HepG2 (cell line): ENCODE data around the gene FRMD4A. TPM values are rescaled to one million over a fixed set of nuclear protein-coding genes. Genes with fewer than 3 reads are reported as not detected.

Source experiments
- ATAC-seq: fragments of 200-7000 bp; cut with Tn5 transposase; 3 replicates; pipeline ENCODE4 v1.9.1; 2020; ENCODE audit warnings: mild to moderate bottlenecking, moderate library complexity
- BruUV-seq: library from RNA; stranded (reverse); fragments of 400-500 nt; replicated peaks from 2 replicates; lab custom pipeline; 2021; lab: Mats Ljungman, UMichigan
- CTCF ChIA-PET: fragments of 300-600 bp; formaldehyde crosslinking; extraction: SDS; loops from one replicate; lab custom pipeline; 2021; ENCODE audit warnings: low total read pairs, inconsistent platforms, low intra/inter-chr PET ratio; lab: Yijun Ruan, JAX
- POLR2A ChIA-PET: fragments of 350-600 bp; sonication (Branson Sonifier 250); formaldehyde crosslinking; loops from one replicate; lab custom pipeline; 2020; ENCODE audit warnings: antibody characterized with exemption, inconsistent platforms; lab: Yijun Ruan, JAX
- DNase-seq: peaks from one replicate; pipeline ENCODE4 v3.0.0-alpha.2; 2015; ENCODE audit warnings: low spot score
- FAIRE-seq: peaks from 3 replicates; lab custom pipeline; 2011; peaks lifted over from hg19 to GRCh38; lab: Jason Lieb, UNC
- H2AFZ ChIP-seq: one replicate; pipeline ENCODE4 v1.6.1; 2011; ENCODE audit warnings: low read length, inconsistent platforms
- H3K27ac ChIP-seq: fragments of 300-600 bp; 3 replicates; pipeline ENCODE4 v1.8.0; 2011; ENCODE audit warnings: mixed run types, mild to moderate bottlenecking, mixed read lengths, low read length, inconsistent platforms; ENCODE audit not compliant: insufficient read depth; ENCODE audit errors: extremely low read length
- H3K27me3 ChIP-seq, 2 experiments: fragments of 200-600 bp in 1 of 2; 2 replicates in 1 of 2; 3 replicates in 1 of 2; pipeline versions ENCODE4 v1.6.0 to v1.8.0; 2011; ENCODE audit warnings: low read length in 2 of 2, mild to moderate bottlenecking in 2 of 2, moderate library complexity in 2 of 2, inconsistent platforms in 1 of 2; ENCODE audit not compliant: insufficient read depth in 2 of 2, control insufficient read depth in 1 of 2
- H3K36me3 ChIP-seq, 2 experiments: fragments of 200-600 bp in 1 of 2; replicated peaks in 1 of 2; 2 replicates in 1 of 2; 3 replicates in 1 of 2; pipeline versions ENCODE4 v1.5.1 to v1.8.0; 2011; ENCODE audit warnings: low read length in 2 of 2, inconsistent platforms in 1 of 2; ENCODE audit not compliant: insufficient read depth in 2 of 2, control insufficient read depth in 1 of 2
- H3K4me1 ChIP-seq: 2 replicates; pipeline ENCODE4 v1.5.1; 2012; ENCODE audit warnings: low read length, inconsistent platforms; ENCODE audit not compliant: insufficient read depth
- H3K4me2 ChIP-seq: 2 replicates; pipeline ENCODE4 v1.6.0; 2011; ENCODE audit warnings: low read depth, low read length, inconsistent platforms
- H3K4me3 ChIP-seq, 3 experiments: fragments of 200-600 bp in 1 of 3; sonication (generic), shearing (Covaris generic) in 1 of 3; replicated peaks in 1 of 3; 2 replicates each; pipeline ENCODE4 v1.5.1; 2011 to 2016; ENCODE audit warnings: low read length in 3 of 3, inconsistent platforms in 2 of 3, low read depth in 2 of 3, mild to moderate bottlenecking in 2 of 3, control low read depth in 1 of 3, mixed read lengths in 1 of 3; ENCODE audit not compliant: insufficient read depth in 1 of 3
- H3K79me2 ChIP-seq: one replicate; pipeline ENCODE4 v1.6.1; 2011; ENCODE audit warnings: low read length, inconsistent platforms; ENCODE audit not compliant: insufficient read depth
- H3K9ac ChIP-seq: 2 replicates; pipeline ENCODE4 v1.6.0; 2011; ENCODE audit warnings: mild to moderate bottlenecking, low read depth, low read length, inconsistent platforms; ENCODE audit not compliant: insufficient read depth
- H3K9me3 ChIP-seq: 2 replicates; pipeline ENCODE4 v1.5.1; 2012; ENCODE audit warnings: mild to moderate bottlenecking, low read length
- H4K20me1 ChIP-seq: 2 replicates; pipeline ENCODE4 v1.6.0; 2011; ENCODE audit warnings: inconsistent platforms, mild to moderate bottlenecking, low read length, moderate library complexity; ENCODE audit not compliant: insufficient read depth
- ATF3 ChIP-seq: sonication (generic); formaldehyde crosslinking; IDR thresholded peaks from 2 replicates; pipeline ENCODE4 v1.4.0; 2020; ENCODE audit warnings: missing genetic modification reagents
- CCDC6 ChIP-seq: sonication (generic); formaldehyde crosslinking; IDR thresholded peaks from 2 replicates; pipeline ENCODE4 v1.8.1; 2022; ENCODE audit warnings: mild to moderate bottlenecking, missing genetic modification reagents, moderate library complexity
- FLYWCH1 ChIP-seq: sonication (generic); formaldehyde crosslinking; IDR thresholded peaks from 2 replicates; pipeline ENCODE4 v1.8.1; 2023; ENCODE audit warnings: mild to moderate bottlenecking, missing genetic modification reagents
- GATA4 ChIP-seq: sonication (generic); IDR thresholded peaks from 2 replicates; pipeline ENCODE4 v1.6.1; 2016; ENCODE audit warnings: antibody characterized with exemption, low read depth, borderline replicate concordance
- JUN ChIP-seq: sonication (generic); formaldehyde crosslinking; IDR thresholded peaks from 2 replicates; pipeline ENCODE4 v1.4.0; 2020; ENCODE audit warnings: mild to moderate bottlenecking, missing genetic modification reagents
- MEF2D ChIP-seq: sonication (generic); formaldehyde crosslinking; IDR thresholded peaks from 2 replicates; pipeline ENCODE4 v1.5.1; 2020; ENCODE audit warnings: mild to moderate bottlenecking, missing genetic modification reagents
- MTA3 ChIP-seq: sonication (generic); formaldehyde crosslinking; IDR thresholded peaks from 2 replicates; pipeline ENCODE4 v1.4.0; 2020; ENCODE audit warnings: missing genetic modification reagents
- NBN ChIP-seq: fragments of 450-650 bp; conservative IDR thresholded peaks from 2 replicates; pipeline ENCODE4 v1.6.1; 2017
- POLR2A ChIP-seq, 2 experiments: IDR thresholded peaks; 2 replicates each; pipeline ENCODE4 v1.6.1; 2011; ENCODE audit warnings: low read depth in 2 of 2, low read length in 2 of 2, mild to moderate bottlenecking in 1 of 2, moderate library complexity in 1 of 2; ENCODE audit not compliant: insufficient read depth in 1 of 2
- RBFOX2 ChIP-seq: fragments of 200-400 bp; formaldehyde crosslinking; IDR thresholded peaks from 2 replicates; pipeline ENCODE4 v1.6.1; 2017; ENCODE audit warnings: low read depth, mild to moderate bottlenecking, low read length
- ZFP36L2 ChIP-seq: sonication (generic); formaldehyde crosslinking; IDR thresholded peaks from 2 replicates; pipeline ENCODE4 v1.4.0; 2020; ENCODE audit warnings: missing genetic modification reagents
- ZFP91 ChIP-seq: sonication (generic); formaldehyde crosslinking; IDR thresholded peaks from 2 replicates; pipeline ENCODE4 v1.9.0; 2022; ENCODE audit warnings: missing genetic modification reagents, mild to moderate bottlenecking, borderline replicate concordance
- ZNF33A ChIP-seq: sonication (generic); formaldehyde crosslinking; IDR thresholded peaks from 2 replicates; pipeline ENCODE4 v1.5.1; 2020; ENCODE audit warnings: missing genetic modification reagents, mild to moderate bottlenecking, moderate library complexity, borderline replicate concordance
- WGBS: methylation state at CpG from one replicate; pipeline ENCODE4 v1.1.6; 2017; ENCODE audit warnings: low lambda C conversion rate; 5-methylcytosine and 5-hydroxymethylcytosine counted together
- in situ Hi-C: cut with HindIII; loops from 2 replicates; pipeline ENCODE4 v1.10.0; 2017; ENCODE audit warnings: low pct_unique_long_range_greater_than_20kb; ENCODE audit not compliant: extremely low pct_ligation_motif_present
- intact Hi-C: fragments of 100-400 bp; cut with micrococcal nuclease; formaldehyde crosslinking; loops from one replicate; pipeline ENCODE4 v1.10.0; 2022; ENCODE audit not compliant: unreplicated experiment
- polyA plus RNA-seq, 8 experiments: library from polyadenylated mRNA; depleted of rRNA in 3 of 8; stranded (reverse) in 7 of 8; unstranded in 1 of 8; fragments of >200 nt; fragmentation: Illumina TruSeq in 4 of 8; extraction: Trizol in 4 of 8; gene quantifications; 2 replicates each; pipeline versions ENCODE4 v1.2.1 to v1.2.3, GENCODE V29; 2011 to 2016; ENCODE audit warnings: low read depth in 4 of 8, missing spikeins in 1 of 8, mixed read lengths in 1 of 8; ENCODE audit not compliant: insufficient read depth in 1 of 8
- total RNA-seq, 5 experiments: library from RNA; depleted of rRNA; stranded (reverse); fragments of >200 nt; fragmentation: Illumina TruSeq; extraction: Trizol; gene quantifications; 2 replicates each; pipeline ENCODE4 v1.2.3, GENCODE V29; 2016; ENCODE audit warnings: low read depth in 1 of 5
- TF ChIP-seq, protein P1 (sequence below): sonication (generic); formaldehyde crosslinking; IDR thresholded peaks from 2 replicates; pipeline ENCODE4 v1.4.0; 2020; ENCODE audit warnings: missing genetic modification reagents, borderline replicate concordance
- TF ChIP-seq, protein P2 (sequence below): sonication (generic); formaldehyde crosslinking; IDR thresholded peaks from 2 replicates; pipeline ENCODE4 v1.8.1; 2023; ENCODE audit warnings: mild to moderate bottlenecking, moderate library complexity, missing genetic modification reagents
- TF ChIP-seq, protein P3 (sequence below): IDR thresholded peaks from 2 replicates; pipeline ENCODE4 v1.6.1; 2016

Gene FRMD4A
- total and polyA plus RNA-seq, 2 of the 13 experiments (the other 11 are each of a cell fraction or from before 2014, with no cell fraction given): 0.09 to 0.26 TPM

DNA sequence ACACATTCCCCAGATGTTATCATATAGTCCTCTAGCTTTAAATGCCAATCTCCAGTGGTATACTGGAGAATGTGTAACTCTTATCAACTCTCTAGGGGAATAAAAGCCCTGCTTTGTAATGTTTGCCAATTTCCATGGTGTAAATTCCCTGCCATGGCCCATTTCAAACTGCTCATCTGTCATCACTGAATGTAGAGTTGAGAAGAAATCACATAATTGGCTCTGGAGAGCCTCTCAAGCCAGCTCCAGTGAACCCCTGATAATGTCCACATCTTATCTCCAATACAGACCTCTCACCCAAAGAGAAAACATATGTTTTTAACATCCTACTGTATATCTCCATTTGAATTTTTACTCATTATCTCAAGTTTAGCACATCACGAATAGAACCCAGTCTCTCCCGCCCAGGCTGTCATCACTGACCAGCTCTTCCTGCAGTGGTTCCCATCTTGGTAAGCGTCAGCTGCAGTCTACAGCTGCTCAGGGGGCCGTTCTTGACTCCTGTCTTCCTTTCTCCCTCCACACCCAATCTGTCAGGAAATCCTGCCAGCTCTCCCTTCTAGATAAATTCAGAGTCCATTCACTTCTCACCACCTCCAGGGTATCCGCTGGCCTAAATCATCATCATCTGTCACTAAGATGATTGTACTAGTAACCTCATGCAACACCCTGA lies 332.4 kb downstream of the FRMD4A start (continued):
- TF ChIP-seq CCDC6 (CRISPR knock-in tag) (no peak), NBN (no peak), POLR2A (IDR thresholded peaks at IDR 0.05; ENCODE audit: insufficient read depth in 1 of 2, low read depth in 2 of 2, low read length in 2 of 2) (no peak), RBFOX2 (no peak), ZNF33A (no peak), GATA4 (no peak), ATF3 (no peak)
- TF ChIP-seq, protein P1, sequence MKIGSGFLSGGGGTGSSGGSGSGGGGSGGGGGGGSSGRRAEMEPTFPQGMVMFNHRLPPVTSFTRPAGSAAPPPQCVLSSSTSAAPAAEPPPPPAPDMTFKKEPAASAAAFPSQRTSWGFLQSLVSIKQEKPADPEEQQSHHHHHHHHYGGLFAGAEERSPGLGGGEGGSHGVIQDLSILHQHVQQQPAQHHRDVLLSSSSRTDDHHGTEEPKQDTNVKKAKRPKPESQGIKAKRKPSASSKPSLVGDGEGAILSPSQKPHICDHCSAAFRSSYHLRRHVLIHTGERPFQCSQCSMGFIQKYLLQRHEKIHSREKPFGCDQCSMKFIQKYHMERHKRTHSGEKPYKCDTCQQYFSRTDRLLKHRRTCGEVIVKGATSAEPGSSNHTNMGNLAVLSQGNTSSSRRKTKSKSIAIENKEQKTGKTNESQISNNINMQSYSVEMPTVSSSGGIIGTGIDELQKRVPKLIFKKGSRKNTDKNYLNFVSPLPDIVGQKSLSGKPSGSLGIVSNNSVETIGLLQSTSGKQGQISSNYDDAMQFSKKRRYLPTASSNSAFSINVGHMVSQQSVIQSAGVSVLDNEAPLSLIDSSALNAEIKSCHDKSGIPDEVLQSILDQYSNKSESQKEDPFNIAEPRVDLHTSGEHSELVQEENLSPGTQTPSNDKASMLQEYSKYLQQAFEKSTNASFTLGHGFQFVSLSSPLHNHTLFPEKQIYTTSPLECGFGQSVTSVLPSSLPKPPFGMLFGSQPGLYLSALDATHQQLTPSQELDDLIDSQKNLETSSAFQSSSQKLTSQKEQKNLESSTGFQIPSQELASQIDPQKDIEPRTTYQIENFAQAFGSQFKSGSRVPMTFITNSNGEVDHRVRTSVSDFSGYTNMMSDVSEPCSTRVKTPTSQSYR (CRISPR knock-in tag): no peak
- TF ChIP-seq, protein P2, sequence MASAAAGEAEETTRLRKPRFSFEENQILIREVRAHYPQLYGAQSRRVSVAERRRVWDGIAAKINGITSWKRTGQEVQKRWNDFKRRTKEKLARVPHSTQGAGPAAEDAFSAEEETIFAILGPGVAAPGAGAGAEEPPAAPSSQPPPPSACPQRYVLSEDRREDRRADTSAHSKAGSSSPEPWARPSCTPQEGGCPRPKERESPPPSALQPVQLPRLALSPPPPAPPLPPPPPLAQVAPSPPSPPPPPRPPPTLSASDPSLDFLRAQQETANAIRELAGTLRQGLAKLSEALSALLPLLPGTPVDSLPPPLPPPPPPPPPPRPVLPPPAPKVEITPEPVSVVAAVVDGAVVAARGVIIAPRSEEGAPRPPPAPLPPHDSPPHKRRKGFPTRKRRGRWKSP (CRISPR knock-in tag): no peak

DNA sequence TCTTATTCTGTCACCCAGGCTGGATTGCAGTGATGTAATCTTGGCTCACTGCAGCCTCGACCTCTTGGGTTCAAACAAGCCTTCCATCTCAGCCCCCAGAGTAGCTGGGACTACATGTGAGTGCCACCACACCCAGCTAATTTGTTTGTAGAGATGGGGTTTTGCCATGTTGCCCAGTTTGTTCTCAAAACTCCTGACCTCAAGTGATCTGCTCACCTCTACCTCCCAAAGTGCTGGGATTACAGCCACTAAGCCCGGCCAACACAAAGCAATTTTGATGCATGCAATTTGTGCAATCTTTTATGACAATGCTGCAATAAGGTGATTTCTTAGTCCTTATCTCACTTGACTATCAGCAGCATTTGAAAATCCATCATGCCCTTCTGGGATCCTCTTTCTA lies 333.1 kb downstream of the FRMD4A start:
- intact Hi-C loops: no loop called here
- ATAC-seq: no peak
- Histone ChIP-seq H3K36me3 (no peaks in the 10 kb centered on the region), H3K4me3 (no peak overlapping the region), H3K27me3 (peaks cover 1 to 6% of the 10 kb centered on the region in 2 experiments; a peak in 2 of 5 replicates), H3K9ac (no peak overlapping the region), H3K9me3 (no peaks in the 10 kb centered on the region), H4K20me1 (no peaks in the 10 kb centered on the region), H3K79me2 (no peaks in the 10 kb centered on the region), H3K27ac (no peak overlapping the region), H3K4me1 (no peaks in the 10 kb centered on the region), H3K4me2 (no peak overlapping the region), H2AFZ (no peak overlapping the region)
- ChIA-PET POLR2A (no interaction called here), CTCF (no interaction called here)
- BruUV-seq: no TSS peak
- in situ Hi-C loops: no loop called here
- FAIRE-seq: no peak
- DNase-seq: no peak
- 5% methylated on average over 2 of the region's 2 CpGs for WGBS
- TF ChIP-seq ZFP36L2 (CRISPR knock-in tag): no peak
- TF ChIP-seq, protein P3, sequence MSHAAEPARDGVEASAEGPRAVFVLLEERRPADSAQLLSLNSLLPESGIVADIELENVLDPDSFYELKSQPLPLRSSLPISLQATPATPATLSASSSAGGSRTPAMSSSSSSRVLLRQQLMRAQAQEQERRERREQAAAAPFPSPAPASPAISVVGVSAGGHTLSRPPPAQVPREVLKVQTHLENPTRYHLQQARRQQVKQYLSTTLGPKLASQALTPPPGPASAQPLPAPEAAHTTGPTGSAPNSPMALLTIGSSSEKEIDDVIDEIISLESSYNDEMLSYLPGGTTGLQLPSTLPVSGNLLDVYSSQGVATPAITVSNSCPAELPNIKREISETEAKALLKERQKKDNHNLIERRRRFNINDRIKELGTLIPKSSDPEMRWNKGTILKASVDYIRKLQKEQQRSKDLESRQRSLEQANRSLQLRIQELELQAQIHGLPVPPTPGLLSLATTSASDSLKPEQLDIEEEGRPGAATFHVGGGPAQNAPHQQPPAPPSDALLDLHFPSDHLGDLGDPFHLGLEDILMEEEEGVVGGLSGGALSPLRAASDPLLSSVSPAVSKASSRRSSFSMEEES: no peak
- no peak for TF ChIP-seq JUN (CRISPR knock-in tag)
- TF ChIP-seq MEF2D: no peak
- TF ChIP-seq FLYWCH1 (CRISPR knock-in tag): no peak
- TF ChIP-seq ZFP91: no peak
- TF ChIP-seq MTA3 (CRISPR knock-in tag): no peak
